GM19043 (cell line): ENCODE measurements around the gene HDGF.
A peak's percentile ranks its signal among the peaks of the same experiment; 100 is the strongest.

Experiments used
- ATAC-seq: cut with Tn5 transposase; IDR thresholded peaks from one replicate; pipeline ENCODE4 v1.9.1; 2021; ENCODE audit warnings: low read depth; ENCODE audit not compliant: unreplicated experiment

HDGF gene

GRCh38 chr1:156751451-156751756 is at the start of gene HDGF:
Gene HDGF (minus strand): TSS chr1:156751675. CDS start chr1:156751429, 246 bp downstream.
- no peak for ATAC-seq

GRCh38 chr1:156797212-156797871 is 45.9 kb upstream of the HDGF start:
- peak; percentile 57 for ATAC-seq

GRCh38 chr1:156796340-156797097 is 45.0 kb upstream of the HDGF start:
- ATAC-seq, result no peak

GRCh38 chr1:156795787-156796186 is 44.3 kb upstream of the HDGF start:
- no peak for ATAC-seq

GRCh38 chr1:156795374-156795733 is 43.9 kb upstream of the HDGF start:
- ATAC-seq, result no peak

GRCh38 chr1:156794506-156795373 is 43.3 kb upstream of the HDGF start:
- ATAC-seq, result no peak

- no peak for ATAC-seq
Observed at GRCh38 chr1:156789621-156790318, 38.3 kb upstream of the HDGF start.

GRCh38 chr1:156788136-156788535 is 36.7 kb upstream of the HDGF start:
- ATAC-seq, result no peak

GRCh38 chr1:156786640-156787039 is 35.2 kb upstream of the HDGF start:
- no peak for ATAC-seq

GRCh38 chr1:156785458-156785857 is 34.0 kb upstream of the HDGF start:
- no peak for ATAC-seq

- ATAC-seq, result no peak
Observed at GRCh38 chr1:156781585-156782186, 30.2 kb upstream of the HDGF start.

GRCh38 chr1:156777573-156777972 is 26.1 kb upstream of the HDGF start:
- ATAC-seq, result no peak

GRCh38 chr1:156776942-156777341 is 25.5 kb upstream of the HDGF start:
- no peak for ATAC-seq

- no peak for ATAC-seq
Observed at GRCh38 chr1:156775799-156776198, 24.3 kb upstream of the HDGF start.

GRCh38 chr1:156773607-156774006 is 22.1 kb upstream of the HDGF start:
- no peak for ATAC-seq

GRCh38 chr1:156772728-156773497 is 21.4 kb upstream of the HDGF start:
- no peak for ATAC-seq

- ATAC-seq, result no peak
Observed at GRCh38 chr1:156772222-156772621, 20.7 kb upstream of the HDGF start.

GRCh38 chr1:156768610-156769295 is 17.3 kb upstream of the HDGF start:
- ATAC-seq, result no peak
